HG02588 (cell line): ENCODE measurements around the gene SMIM7.
"Not testable (repeated sequence)": the region's sequence is repeated elsewhere in the genome, so short reads cannot be mapped to it uniquely, and the experiment has no call there.

Experiments used
- ATAC-seq: cut with Tn5 transposase; IDR thresholded peaks from one replicate; pipeline ENCODE4 v1.9.1; 2021; ENCODE audit warnings: mild to moderate bottlenecking, moderate library complexity; ENCODE audit not compliant: unreplicated experiment

Gene SMIM7

GRCh38 chr19:16659832-16660708, at the start of gene SMIM7:
Gene SMIM7, minus strand, starts transcription at chr19:16660144. Its CDS starts 34 bp downstream, at chr19:16660110.
- peak; percentile 79 for ATAC-seq

DNA sequence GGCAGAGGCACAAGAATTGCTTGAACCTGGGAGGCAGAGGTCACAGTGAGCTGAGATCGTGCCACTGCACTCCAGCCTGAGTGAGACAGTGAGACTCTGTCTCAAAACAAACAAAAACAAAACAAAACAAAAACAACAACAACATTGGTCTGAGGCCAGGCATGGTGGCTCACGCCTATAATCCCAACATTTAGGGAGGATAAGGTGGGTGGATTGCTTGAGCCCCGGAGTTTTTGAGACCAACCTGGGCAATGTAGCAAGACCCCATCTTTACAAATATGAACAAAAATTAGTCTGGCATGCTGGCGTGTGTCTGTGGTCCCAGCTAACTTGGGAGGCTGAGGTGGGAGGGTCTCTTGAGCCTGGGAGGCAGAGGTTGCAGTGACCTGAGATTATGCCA, 43.7 kb upstream of the SMIM7 start:
- no peak for ATAC-seq

DNA sequence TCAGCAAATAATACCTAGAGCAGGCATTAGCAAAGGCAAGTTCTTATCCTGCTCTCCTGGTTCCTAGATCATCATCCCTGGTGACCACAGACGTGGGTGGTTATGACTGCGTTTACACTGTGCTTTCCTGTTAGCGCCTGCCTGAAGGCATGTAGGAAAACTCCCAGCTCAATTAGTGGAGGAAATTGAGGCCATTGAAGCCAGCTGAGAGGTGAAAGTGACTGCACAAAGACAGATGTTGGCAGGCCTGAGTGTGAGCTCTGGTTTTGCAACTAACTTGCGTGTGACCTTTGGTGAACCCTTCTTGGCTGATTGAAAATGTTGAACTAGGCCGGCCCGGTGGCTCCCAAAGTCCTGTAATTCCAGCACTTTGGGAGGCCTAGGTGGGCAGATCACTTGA, 42.2 kb upstream of the SMIM7 start:
- ATAC-seq, result no peak

DNA sequence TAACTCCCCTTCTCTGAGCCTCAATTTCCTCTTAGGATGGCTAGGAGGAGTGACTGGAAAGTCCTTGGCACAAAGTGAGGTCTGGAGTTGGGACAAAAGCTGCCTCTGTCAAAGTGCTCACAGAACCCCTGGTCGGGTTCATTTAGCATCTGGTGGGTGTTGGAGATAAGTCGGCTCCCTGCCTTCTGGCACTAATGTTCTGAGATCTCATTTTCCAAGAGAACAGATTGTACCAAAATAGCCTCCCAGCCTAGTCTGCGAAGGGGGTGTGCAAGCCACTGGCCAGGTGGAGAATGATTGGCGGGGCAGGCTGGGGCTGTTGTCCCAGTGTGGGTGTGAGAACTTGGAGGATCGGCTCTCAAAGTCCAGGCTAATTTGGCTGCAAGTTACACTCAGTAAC, 39.0 kb upstream of the SMIM7 start:
- ATAC-seq, result no peak

DNA sequence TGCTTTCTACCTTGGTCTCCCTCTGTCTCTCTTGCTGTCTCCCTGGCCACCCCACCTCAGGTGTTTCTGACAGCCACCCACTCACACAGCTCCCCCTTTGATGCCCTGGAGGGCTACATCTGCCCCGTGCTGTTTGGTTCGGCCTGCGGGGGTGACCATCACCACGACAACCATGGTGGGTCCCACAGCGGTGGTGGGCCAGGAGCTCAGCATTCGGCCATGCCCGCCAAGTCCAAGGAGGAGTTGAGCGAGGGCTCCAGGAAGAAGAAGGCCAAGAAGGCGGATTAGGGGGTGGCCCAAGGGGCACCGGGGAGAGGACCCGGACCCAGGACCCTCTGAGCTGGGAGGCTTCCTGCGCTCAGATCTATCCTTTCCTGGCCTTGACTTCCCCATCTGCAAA, 28.1 kb upstream of the SMIM7 start:
- ATAC-seq, result no peak

DNA sequence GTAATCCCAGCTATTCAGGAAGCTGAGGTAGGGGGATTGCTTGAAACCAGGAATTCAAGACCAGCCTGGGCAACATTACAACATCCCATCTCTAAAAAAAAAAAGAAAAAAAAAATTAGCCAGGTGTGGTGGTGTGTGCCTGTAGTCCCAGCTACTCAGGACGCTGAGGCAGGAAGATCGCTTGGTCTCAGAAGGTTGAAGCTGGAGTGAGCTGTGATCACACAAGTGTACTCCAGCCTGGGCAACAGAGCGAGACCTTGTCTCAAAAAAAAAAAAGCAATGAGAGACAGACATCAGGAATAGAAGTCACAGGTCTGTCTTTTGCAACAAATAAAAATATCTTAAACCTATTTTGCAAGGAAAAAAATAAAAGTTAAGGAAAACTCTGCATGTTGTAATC, 24.3 kb upstream of the SMIM7 start:
- no peak for ATAC-seq

GRCh38 chr19:16682539-16682938, 22.6 kb upstream of the SMIM7 start:
- ATAC-seq, result no peak

GRCh38 chr19:16679811-16680210, 19.9 kb upstream of the SMIM7 start:
- ATAC-seq, result no peak

DNA sequence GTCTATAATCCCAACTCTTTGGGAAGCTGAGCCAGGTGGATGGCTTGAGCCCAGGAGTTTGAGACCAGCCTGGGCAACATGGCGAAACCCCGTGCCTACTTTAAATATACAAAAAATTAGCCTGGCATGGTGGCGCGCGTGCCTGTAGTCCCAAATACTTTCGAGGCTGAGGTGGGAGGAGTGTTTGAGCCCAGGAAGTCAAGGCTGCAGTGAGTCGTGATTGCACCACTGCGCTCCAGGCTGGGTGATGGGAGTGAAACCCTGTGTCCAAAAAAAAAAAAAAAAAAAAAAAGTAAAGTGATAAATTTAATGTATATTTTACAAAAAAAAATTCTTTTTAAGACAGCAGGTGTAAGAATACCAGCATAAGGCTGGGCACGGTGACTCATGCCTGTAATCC, 18.6 kb upstream of the SMIM7 start:
- ATAC-seq, result no peak

DNA sequence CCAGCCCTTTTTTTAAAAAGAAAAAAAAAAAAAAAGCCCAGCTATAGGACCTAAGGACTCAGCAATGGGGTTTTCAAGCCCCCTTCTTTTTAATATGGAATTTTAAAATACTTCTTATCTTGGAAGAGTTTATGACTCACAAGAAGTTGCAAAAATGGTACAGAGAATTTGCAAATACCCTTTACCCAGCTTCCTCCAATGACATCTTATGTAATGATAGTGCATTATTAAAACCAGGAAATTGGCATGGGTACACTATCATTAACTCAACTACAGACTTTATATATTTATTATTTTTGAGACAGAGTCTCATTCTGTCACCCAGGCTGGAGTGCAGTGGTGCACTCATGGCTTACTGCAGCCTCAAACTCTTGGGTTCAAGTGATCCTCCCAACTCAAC, 17.1 kb upstream of the SMIM7 start:
- no peak for ATAC-seq

DNA sequence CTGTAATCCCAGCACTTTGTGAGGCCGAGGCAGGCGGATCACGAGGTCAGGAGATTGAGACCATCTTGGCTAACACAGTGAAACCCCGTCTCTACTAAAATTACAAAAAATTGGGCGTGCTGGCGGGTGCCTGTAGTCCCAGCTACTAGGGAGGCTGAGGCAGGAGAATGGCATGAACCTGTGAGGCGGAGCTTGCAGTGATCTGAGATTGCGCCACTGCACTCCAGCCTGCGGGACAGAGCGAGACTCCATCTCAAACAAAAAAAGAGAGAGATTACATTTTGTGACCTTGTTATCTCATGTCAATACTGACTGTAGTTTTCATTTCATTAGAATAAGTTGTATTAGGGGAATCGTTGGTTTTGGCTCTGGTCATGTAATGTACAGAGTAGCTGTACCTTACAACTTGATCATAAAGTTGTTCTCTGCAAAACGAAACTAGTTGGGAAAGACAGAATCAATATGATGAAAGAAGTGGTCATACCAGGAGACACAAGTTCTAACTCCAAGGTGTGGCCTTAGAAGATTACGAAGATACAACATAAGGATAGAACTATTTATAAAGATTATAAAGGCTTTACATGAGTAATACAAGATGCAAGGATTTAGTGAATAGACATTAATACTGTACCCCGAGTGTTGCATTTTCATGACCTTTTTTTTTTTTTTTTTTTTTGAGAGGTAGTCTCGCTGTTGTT, 16.3 kb upstream of the SMIM7 start:
- no peak for ATAC-seq

GRCh38 chr19:16673839-16674238, 13.9 kb upstream of the SMIM7 start:
- ATAC-seq, result not testable (repeated sequence)

DNA sequence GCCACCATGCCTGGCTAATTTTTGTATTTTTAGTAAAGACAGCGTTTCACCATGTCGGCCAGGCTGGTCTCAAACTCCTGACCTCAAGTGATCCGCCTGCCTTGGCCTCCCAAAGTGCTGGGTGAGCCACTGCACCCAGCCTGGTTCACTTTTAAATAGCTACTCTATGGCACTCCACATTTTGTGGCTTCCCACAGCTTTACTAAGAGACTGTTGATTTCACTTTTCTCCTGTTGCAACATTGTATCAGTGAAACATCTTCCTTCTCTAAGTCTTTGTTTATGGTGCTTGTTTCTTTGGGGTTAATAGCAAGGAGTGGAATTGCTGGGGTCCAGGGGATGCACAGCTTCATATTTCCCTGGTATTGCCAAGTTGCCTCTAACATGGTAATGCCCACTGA, 13.3 kb upstream of the SMIM7 start:
- ATAC-seq, result no peak

- ATAC-seq, result no peak
Observed at GRCh38 chr19:16671652-16672274, 11.8 kb upstream of the SMIM7 start.

DNA sequence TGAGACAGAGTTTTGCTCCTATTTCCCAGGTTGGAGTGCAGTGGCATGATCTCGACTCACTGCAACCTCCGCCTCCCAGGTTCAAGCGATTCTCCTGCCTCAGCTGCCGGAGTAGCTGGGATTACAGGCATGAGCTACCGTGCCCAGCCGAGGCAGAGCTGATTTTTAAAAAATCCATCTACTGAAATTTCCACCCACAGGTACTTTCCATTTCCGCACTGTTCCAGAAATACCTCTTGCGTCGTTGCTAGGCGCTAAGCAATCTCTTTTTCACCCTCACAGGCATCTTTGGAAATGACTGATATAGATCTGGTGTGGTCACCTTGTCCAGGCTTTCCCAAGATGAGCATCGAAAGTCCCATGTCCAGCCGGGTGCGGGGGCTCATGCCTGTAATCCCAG, 10.3 kb upstream of the SMIM7 start:
- ATAC-seq, result no peak

GRCh38 chr19:16668702-16669101, 8.8 kb upstream of the SMIM7 start:
- ATAC-seq, result not testable (repeated sequence)

GRCh38 chr19:16668176-16668575, 8.2 kb upstream of the SMIM7 start:
- no peak for ATAC-seq

GRCh38 chr19:16661480-16662034, 1.6 kb upstream of the SMIM7 start:
- no peak for ATAC-seq

DNA sequence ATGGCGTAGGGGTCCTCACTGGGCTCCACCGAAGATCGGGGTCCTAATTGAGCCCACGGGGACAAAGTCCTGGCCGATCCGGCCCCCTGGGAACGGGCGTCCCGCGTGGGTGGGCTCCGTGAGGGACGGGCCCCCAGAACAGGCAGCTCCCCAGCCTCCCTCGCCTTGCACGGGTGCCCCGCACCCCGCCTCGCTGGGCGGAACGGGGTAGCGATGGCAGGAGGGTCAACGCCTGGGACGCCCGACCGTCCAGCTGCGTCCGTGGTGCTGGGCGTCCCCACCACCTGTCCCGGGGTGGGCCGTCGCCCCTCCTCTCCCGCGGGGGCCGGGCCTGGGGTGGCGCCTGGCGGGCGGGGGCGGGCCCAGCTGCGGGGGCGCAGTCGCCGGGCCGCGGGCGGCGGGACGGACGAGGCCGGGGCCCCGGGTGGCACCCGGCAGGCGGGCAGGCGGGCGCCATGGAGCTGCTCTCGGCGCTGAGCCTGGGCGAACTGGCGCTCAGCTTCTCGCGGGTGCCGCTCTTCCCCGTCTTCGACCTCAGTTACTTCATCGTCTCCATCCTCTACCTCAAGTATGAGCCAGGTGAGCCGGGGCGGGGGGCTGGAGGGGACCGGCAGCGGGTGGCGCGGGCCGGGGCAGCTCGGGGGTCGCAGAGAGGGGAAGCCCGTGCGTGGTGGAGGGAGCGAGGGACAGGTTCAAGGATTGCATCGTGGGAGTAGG, 977 bp upstream of the SMIM7 start, which contains the start of gene TMEM38A:
Gene TMEM38A (plus strand): TSS at position 377 of the 717 bp plus-strand sequence. CDS start 79 bp downstream, at position 456.
- peak; percentile 29 for ATAC-seq

DNA sequence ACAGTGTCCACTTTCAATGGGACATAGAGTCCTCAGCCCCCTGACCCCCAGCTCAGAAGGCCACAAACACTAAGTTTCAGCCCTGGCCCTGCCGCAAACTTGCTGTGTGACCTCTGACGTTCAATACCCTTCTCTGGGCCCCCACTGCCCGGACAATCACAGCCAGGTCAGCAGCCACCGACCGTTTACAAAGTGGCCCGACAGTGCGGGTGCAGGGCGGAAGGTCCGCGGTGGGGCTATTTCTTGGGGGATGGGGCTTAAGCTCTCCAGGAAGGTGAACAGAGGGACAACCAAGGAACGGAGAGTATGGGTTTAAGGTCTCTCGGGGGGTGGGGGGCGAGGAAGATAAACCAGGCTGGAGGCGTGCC, 496 bp downstream of the SMIM7 start:
- no peak for ATAC-seq

DNA sequence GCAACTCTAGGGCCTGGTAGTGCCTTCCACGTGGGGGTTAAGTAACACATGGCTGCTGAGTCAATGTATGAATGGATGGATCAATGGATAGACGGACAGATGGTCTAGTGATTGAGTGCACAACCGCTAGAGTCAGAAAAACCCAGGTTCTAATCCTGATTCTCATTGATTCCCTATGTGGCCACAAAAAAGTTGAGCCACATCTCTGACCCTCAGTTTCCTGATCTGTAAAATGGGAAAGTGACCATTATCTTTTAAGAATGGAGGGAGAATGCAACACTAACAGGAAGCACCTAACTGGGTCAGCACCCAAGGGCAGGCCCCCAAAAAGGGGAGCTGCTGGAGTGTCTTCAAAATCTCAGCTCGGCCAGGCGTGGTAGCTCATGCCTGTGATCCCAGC, 2.6 kb downstream of the SMIM7 start:
- no peak for ATAC-seq
